Keratinocyte (primary cell): ENCODE data around the gene ADAMTSL3.

Experiments used
- CTCF ChIP-seq, 3 experiments: IDR thresholded peaks in 1 of 3; conservative IDR thresholded peaks in 1 of 3; optimal IDR thresholded peaks in 1 of 3; 2 replicates in 2 of 3; 3 replicates in 1 of 3; pipeline versions ENCODE3 to v1.5.1; 2011; ENCODE audit warnings: low read length in 3 of 3, mild to moderate bottlenecking in 3 of 3, moderate library complexity in 2 of 3, control low read depth in 1 of 3, inconsistent platforms in 1 of 3; ENCODE audit not compliant: insufficient read depth in 2 of 3; ENCODE audit errors: extremely low read depth in 1 of 3
- EZH2 ChIP-seq: IDR thresholded peaks from one replicate; pipeline ENCODE4 v1.6.1; 2012; ENCODE audit warnings: inconsistent platforms, mild to moderate bottlenecking, low read length, moderate library complexity

GRCh38 chr15:83723216-83723615 is 69.3 kb downstream of the ADAMTSL3 start:
- TF ChIP-seq CTCF (optimal IDR thresholded peaks at IDR 0.05 in 1 of 3, IDR thresholded peaks at IDR 0.05 in 1 of 3, conservative IDR thresholded peaks at IDR 0.05 in 1 of 3; ENCODE audit: extremely low read depth in 1 of 3, insufficient read depth in 2 of 3, low read length in 3 of 3): no peak
- no peak for TF ChIP-seq EZH2
